ENCODE measurements around the gene FGF19.

The FGF19 gene

GRCh38 chr11:69703768-69704507 lies at the start of gene FGF19:
Gene FGF19, minus strand, starts transcription at chr11:69704022. Its CDS starts 146 bp downstream, at chr11:69703876.
- Histone ChIP-seq H3K27me3 (ENCODE audit: insufficient read depth, low read depth) (peaks cover 17% of the 10 kb centered on the region), H3K27ac (no peak within 1 kb of the TSS)
- TF ChIP-seq CTCF (conservative IDR thresholded peaks at IDR 0.05; ENCODE audit: low read depth, low read length), result no peak

GRCh38 chr11:69752890-69753289 lies 49.1 kb upstream of the FGF19 start:
- no peak overlapping the region for H2AFZ ChIP-seq (ENCODE audit: low read depth)
- TF ChIP-seq CTCF (conservative IDR thresholded peaks at IDR 0.05; ENCODE audit: low read depth, low read length), result no peak

More at GRCh38 chr11:69703768-69704507, at the start of gene FGF19:
- H3K36me3 ChIP-seq (ENCODE audit: insufficient read depth), result no peaks in the 10 kb centered on the region
- H3K4me1 ChIP-seq (ENCODE audit: low read depth, poor library complexity, severe bottlenecking), result no peaks in the 10 kb centered on the region
- no peak within 1 kb of the TSS for H3K4me2 ChIP-seq
- H2AFZ ChIP-seq (ENCODE audit: low read depth), result no peak within 1 kb of the TSS
- no peak within 1 kb of the TSS for H3K9ac ChIP-seq
- H3K4me3 ChIP-seq (IDR thresholded peaks at IDR 0.05; ENCODE audit: insufficient read depth, low read depth, low read length), result no peak within 1 kb of the TSS
- no peaks in the 10 kb centered on the region for H3K79me2 ChIP-seq (ENCODE audit: insufficient read depth, low read depth)
- no peaks in the 10 kb centered on the region for H4K20me1 ChIP-seq (ENCODE audit: insufficient read depth)

GRCh38 chr11:69750875-69751597 lies 47.2 kb upstream of the FGF19 start:
- Histone ChIP-seq H3K4me2 (no peak overlapping the region), H4K20me1 (ENCODE audit: insufficient read depth) (no peaks in the 10 kb centered on the region), H3K36me3 (ENCODE audit: insufficient read depth) (no peaks in the 10 kb centered on the region), H3K27ac (no peak overlapping the region), H3K4me1 (ENCODE audit: low read depth, poor library complexity, severe bottlenecking) (no peaks in the 10 kb centered on the region), H3K79me2 (ENCODE audit: insufficient read depth, low read depth) (no peaks in the 10 kb centered on the region), H3K9ac (no peak overlapping the region), H2AFZ (ENCODE audit: low read depth) (no peak overlapping the region), H3K27me3 (ENCODE audit: insufficient read depth, low read depth) (peaks cover 2% of the 10 kb centered on the region; the same call in 1 of the 2 replicates), H3K4me3 (IDR thresholded peaks at IDR 0.05; ENCODE audit: insufficient read depth, low read depth, low read length) (no peak overlapping the region)
- TF ChIP-seq CTCF (conservative IDR thresholded peaks at IDR 0.05; ENCODE audit: low read depth, low read length), result no peak

More at GRCh38 chr11:69752890-69753289, 49.1 kb upstream of the FGF19 start:
- Histone ChIP-seq H3K27ac (no peak overlapping the region), H3K4me1 (ENCODE audit: low read depth, poor library complexity, severe bottlenecking) (no peaks in the 10 kb centered on the region), H3K79me2 (ENCODE audit: insufficient read depth, low read depth) (no peaks in the 10 kb centered on the region), H3K4me3 (IDR thresholded peaks at IDR 0.05; ENCODE audit: insufficient read depth, low read depth, low read length) (no peak overlapping the region), H3K9ac (no peak overlapping the region), H3K27me3 (ENCODE audit: insufficient read depth, low read depth) (peaks cover 2% of the 10 kb centered on the region; the same call in 1 of the 2 replicates), H3K36me3 (ENCODE audit: insufficient read depth) (no peaks in the 10 kb centered on the region), H3K4me2 (no peak overlapping the region), H4K20me1 (ENCODE audit: insufficient read depth) (no peaks in the 10 kb centered on the region)

- no peak overlapping the region for H3K9ac ChIP-seq
- H3K36me3 ChIP-seq (ENCODE audit: insufficient read depth), result no peaks in the 10 kb centered on the region
- no peak overlapping the region for H3K4me2 ChIP-seq
- H3K79me2 ChIP-seq (ENCODE audit: insufficient read depth, low read depth), result no peaks in the 10 kb centered on the region
- peaks cover 2% of the 10 kb centered on the region; the same call in 1 of the 2 replicates for H3K27me3 ChIP-seq (ENCODE audit: insufficient read depth, low read depth)
- H3K4me3 ChIP-seq (IDR thresholded peaks at IDR 0.05; ENCODE audit: insufficient read depth, low read depth, low read length), result no peak overlapping the region
- H3K27ac ChIP-seq, result no peak overlapping the region
- H2AFZ ChIP-seq (ENCODE audit: low read depth), result no peak overlapping the region
- TF ChIP-seq CTCF (conservative IDR thresholded peaks at IDR 0.05; ENCODE audit: low read depth, low read length), result no peak
- H4K20me1 ChIP-seq (ENCODE audit: insufficient read depth), result no peaks in the 10 kb centered on the region
- H3K4me1 ChIP-seq (ENCODE audit: low read depth, poor library complexity, severe bottlenecking), result no peaks in the 10 kb centered on the region
Observed at GRCh38 chr11:69750108-69750850, 46.5 kb upstream of the FGF19 start.

All from KMS-11 (cell line).